ENCODE results near the gene ELMO1.

Gene ELMO1

DNA sequence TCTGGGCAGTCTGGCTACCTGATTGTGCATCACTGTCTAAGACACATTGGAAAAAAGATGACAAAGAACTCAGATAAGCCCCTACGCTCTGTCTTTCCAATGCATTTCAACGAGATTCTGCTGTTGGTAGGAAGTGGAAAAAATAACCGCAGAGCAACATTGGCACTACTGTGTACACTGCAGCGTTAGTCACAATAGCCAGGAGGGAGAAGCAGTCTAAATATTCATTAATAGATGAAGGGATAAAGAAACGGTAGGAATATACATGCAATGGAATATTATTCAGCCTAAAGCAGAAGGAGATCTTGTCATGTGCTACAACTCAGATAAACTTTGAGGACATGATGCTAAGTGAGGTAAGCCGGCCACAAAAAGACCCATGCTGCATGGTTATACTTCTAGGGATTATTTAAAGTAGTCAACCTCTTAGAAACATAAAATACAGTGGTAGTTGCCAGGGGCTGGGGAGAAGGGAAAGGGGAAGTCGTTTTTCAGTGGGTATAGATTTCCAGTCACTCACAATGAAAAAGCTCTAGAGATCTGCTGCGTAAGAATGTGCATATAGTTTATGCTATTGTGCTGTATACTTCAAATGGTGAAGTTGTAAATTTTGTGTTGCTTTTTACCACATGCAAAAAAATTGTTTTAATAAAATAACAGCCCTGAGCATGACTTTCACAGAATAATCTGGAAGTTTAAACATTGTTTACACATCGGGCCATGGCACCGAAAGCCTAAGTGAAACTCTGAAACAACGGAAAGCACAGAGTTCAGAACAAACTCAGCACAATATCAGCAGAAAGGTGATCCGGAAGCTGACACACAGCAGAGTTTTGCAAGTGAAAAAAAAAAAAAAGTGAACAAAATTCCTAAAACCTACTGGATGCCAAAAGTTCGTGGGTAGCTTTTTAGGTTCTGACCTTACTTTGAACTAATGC is 40.1 kb downstream of the ELMO1 start:
- no peak for DNase-seq (ENCODE audit: low read depth)
- TF ChIP-seq, protein P1, sequence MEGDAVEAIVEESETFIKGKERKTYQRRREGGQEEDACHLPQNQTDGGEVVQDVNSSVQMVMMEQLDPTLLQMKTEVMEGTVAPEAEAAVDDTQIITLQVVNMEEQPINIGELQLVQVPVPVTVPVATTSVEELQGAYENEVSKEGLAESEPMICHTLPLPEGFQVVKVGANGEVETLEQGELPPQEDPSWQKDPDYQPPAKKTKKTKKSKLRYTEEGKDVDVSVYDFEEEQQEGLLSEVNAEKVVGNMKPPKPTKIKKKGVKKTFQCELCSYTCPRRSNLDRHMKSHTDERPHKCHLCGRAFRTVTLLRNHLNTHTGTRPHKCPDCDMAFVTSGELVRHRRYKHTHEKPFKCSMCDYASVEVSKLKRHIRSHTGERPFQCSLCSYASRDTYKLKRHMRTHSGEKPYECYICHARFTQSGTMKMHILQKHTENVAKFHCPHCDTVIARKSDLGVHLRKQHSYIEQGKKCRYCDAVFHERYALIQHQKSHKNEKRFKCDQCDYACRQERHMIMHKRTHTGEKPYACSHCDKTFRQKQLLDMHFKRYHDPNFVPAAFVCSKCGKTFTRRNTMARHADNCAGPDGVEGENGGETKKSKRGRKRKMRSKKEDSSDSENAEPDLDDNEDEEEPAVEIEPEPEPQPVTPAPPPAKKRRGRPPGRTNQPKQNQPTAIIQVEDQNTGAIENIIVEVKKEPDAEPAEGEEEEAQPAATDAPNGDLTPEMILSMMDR (IDR thresholded peaks at IDR 0.05; ENCODE audit: low read depth, low read length, missing control alignments): no peak
- in situ Hi-C loops (cut with HindIII; ENCODE audit: low sequenced_read_pairs): no loop called here
- H3K4me3 ChIP-seq (ENCODE audit: low read depth, low read length): no peak overlapping the region

DNA sequence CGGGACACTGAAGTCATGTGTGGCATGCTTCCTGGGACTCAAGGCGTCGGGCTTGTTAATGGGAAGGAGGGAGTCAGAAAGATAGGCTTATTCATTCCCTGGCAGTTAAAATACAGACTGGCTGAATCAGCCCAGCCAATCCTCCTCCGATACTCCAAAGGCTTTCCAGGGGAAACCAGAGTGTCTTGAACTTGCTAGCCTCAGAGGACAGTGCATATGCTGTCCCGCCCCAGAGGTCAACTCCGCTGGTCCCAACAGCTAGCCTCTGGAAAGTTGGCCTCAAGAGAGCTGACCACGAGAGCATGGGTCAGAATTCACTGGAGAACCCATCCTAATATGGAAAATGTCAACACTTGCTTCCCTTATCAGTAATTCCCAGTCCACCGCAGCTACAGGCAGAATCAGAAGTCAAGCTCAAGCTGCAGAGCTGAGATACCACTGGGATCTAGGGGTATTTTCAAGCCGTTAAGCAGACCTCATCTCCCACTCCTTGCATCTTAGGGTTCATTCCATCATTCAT is 43.0 kb downstream of the ELMO1 start:
- no peak for DNase-seq (ENCODE audit: low read depth)
- in situ Hi-C loops (cut with HindIII; ENCODE audit: low sequenced_read_pairs): no loop called here
- TF ChIP-seq, protein P1 (IDR thresholded peaks at IDR 0.05; ENCODE audit: low read depth, low read length, missing control alignments): no peak
- no peak overlapping the region for H3K4me3 ChIP-seq (ENCODE audit: low read depth, low read length)

DNA sequence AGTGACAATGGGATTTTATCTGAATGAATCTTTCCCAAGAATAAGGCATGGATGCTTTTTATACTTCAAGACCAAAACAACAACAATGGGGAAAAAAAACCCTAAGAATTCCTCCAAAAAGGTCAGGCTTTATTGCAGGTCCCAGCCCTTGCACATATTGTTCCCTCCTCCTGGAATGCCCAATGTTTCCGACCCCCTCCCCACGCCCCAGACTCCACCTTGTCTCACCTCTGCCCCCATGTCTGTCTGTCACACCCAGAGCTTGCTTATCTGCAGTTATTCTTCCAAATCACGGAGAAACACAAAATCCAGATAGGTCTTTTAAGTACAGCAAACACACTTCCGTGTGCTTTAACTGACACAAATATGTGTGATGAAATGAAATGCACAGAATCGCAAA is 43.5 kb downstream of the ELMO1 start:
- DNase-seq (ENCODE audit: low read depth): no peak
- H3K4me3 ChIP-seq (ENCODE audit: low read depth, low read length): no peak overlapping the region
- TF ChIP-seq, protein P1 (IDR thresholded peaks at IDR 0.05; ENCODE audit: low read depth, low read length, missing control alignments): no peak
- in situ Hi-C loops (cut with HindIII; ENCODE audit: low sequenced_read_pairs): no loop called here

DNA sequence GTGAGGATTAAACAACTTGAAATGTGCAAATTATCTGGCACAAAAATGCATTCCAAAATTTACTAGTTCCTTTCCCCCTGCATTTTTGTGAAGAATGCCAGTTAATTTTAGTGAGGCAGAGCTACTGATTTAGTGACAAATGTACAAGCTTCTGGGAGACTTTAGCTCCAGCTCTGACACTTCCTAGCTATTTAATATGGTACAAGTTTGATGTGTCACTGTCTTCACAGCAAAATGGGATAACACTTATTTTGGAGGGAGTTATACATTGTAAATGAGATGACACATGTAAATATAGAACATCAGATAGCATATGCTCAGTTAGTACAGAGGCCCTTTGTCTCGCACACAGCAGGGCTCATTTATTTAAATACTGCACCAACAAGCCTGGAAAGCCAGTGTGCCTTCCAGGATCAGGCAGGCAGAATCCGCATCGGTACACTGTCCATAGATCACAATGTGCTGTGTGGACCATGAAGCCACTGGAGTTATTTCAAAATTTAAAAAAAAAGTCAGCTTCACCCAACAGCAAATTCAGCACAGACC is 48.7 kb downstream of the ELMO1 start:
- DNase-seq (ENCODE audit: low read depth): no peak
- TF ChIP-seq, protein P1 (IDR thresholded peaks at IDR 0.05; ENCODE audit: low read depth, low read length, missing control alignments): no peak
- in situ Hi-C loops (cut with HindIII; ENCODE audit: low sequenced_read_pairs): no loop called here
- no peak overlapping the region for H3K4me3 ChIP-seq (ENCODE audit: low read depth, low read length)

DNA sequence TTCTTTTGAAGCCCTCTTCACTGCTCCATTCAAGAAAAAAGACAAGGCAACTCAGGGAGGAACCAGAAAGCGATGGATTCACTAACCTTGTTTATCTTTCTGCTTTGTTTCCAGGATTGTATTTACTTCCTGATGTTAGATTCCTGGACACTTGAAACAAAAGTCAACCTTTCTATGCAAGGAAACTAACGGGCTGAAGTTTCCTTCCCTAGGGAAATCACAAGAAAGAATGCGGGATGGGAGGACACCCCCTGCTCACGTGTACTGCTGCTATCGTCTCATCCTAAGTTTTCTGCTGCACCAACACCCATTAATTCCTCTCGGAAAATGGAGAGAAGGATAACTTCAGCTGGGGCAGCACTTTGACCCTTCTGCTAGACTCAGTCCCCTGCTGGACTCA is 50.3 kb downstream of the ELMO1 start:
- no peak overlapping the region for H3K4me3 ChIP-seq (ENCODE audit: low read depth, low read length)
- no peak for DNase-seq (ENCODE audit: low read depth)
- TF ChIP-seq, protein P1 (IDR thresholded peaks at IDR 0.05; ENCODE audit: low read depth, low read length, missing control alignments): no peak
- in situ Hi-C loops (cut with HindIII; ENCODE audit: low sequenced_read_pairs): no loop called here

DNA sequence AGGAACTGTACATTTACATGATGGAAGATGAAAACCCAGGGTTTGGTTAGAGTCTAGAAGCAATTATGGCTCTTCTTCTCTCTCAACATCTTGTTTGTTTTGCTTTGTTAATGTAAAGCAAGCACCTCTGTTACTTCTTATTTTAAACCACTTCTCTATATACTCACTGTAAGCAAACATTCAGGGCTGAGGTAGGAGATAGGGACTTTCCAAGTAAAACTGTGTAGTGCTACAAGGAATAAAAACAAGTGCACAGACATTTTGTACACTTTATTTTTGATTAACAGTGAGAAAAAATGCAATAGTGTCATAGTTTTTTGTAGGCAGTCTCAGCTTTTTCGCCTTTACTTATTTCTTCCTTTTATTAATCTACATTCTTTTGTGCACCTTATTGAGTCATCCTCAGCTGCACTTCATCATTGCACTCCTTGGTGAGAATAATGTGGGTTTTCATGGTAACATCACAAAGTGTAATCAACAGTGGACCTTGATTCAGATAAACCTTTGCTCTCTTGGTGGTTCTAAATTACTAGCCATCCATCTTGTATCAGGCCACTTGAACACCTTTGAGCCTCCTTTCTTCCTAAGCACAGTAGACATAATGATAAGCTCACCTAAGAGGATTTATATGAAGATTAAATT is 52.9 kb downstream of the ELMO1 start:
- in situ Hi-C loops (cut with HindIII; ENCODE audit: low sequenced_read_pairs): no loop called here
- H3K4me3 ChIP-seq (ENCODE audit: low read depth, low read length): no peak overlapping the region
- TF ChIP-seq, protein P1 (IDR thresholded peaks at IDR 0.05; ENCODE audit: low read depth, low read length, missing control alignments): no peak
- DNase-seq (ENCODE audit: low read depth): no peak

Data from astrocyte of the cerebellum (primary cell).